Lower lobe of right lung (tissue), 2 donors: ENCODE measurements around the gene IL1A. TPM values are rescaled to one million over a fixed set of nuclear protein-coding genes. Genes with fewer than 3 reads are reported as not detected.

Source experiments
- ATAC-seq, 2 donors: fragments of 200-7000 bp; cut with Tn5 transposase; one replicate each; pipeline ENCODE4 v1.9.1; 2020 to 2022; ENCODE audit warnings: mild to moderate bottlenecking in 2 of 2, moderate library complexity in 2 of 2
- DNase-seq: peaks from one replicate; pipeline ENCODE4 v3.0.0-alpha.2; 2020
- H3K27ac ChIP-seq: fragments of 200-600 bp; one replicate; pipeline ENCODE4 v1.8.0; 2022
- H3K27me3 ChIP-seq: fragments of 200-600 bp; one replicate; pipeline ENCODE4 v1.8.0; 2022; ENCODE audit warnings: low read depth
- H3K36me3 ChIP-seq: fragments of 200-600 bp; one replicate; pipeline ENCODE4 v1.8.0; 2022; ENCODE audit warnings: mild to moderate bottlenecking
- H3K4me1 ChIP-seq: fragments of 200-600 bp; one replicate; pipeline ENCODE4 v1.8.0; 2022
- H3K4me3 ChIP-seq: fragments of 200-600 bp; one replicate; pipeline ENCODE4 v1.8.0; 2022; ENCODE audit warnings: mild to moderate bottlenecking
- H3K9me3 ChIP-seq: fragments of 200-600 bp; one replicate; pipeline ENCODE4 v1.8.0; 2022
- CTCF ChIP-seq: fragments of 200-600 bp; IDR thresholded peaks from one replicate; pipeline ENCODE4 v1.8.0; 2022; ENCODE audit warnings: antibody characterized with exemption, mild to moderate bottlenecking
- intact Hi-C: fragments of 100-400 bp; cut with DNase I; formaldehyde crosslinking; loops from one replicate; pipeline ENCODE4 v1.11.0; 2022
- total RNA-seq: library from RNA; stranded (reverse); fragmentation: NEBNext Ultra II Directional; extraction: Animal tissue kit (Norgen Biotek cat#: 25700); gene quantifications from one replicate; pipeline ENCODE4 v1.2.1, GENCODE V29; 2021
- donor health status: DM: no; HTN: yes; CAD: no; lungs with severe emphysema.

Gene IL1A
- total RNA-seq, 1 donor from 2014 or later: 2.1 TPM

GRCh38 chr2:112757265-112757664, 27.0 kb downstream of the IL1A start:
- DNase-seq (peak; percentile 63), ATAC-seq (no peak)
- H3K9me3 ChIP-seq: no peaks in the 10 kb centered on the region
- no peak overlapping the region for H3K4me3 ChIP-seq
- no peaks in the 10 kb centered on the region for H3K36me3 ChIP-seq
- no peaks in the 10 kb centered on the region for H3K4me1 ChIP-seq
- no peaks in the 10 kb centered on the region for H3K27me3 ChIP-seq
- H3K27ac ChIP-seq: no peak overlapping the region
- intact Hi-C loops: no loop called here
- no peak for TF ChIP-seq CTCF

GRCh38 chr2:112756207-112756606, 28.1 kb downstream of the IL1A start:
- intact Hi-C loops: no loop called here
- no peak for ATAC-seq
- H3K9me3 ChIP-seq: no peaks in the 10 kb centered on the region
- no peaks in the 10 kb centered on the region for H3K36me3 ChIP-seq
- no peaks in the 10 kb centered on the region for H3K27me3 ChIP-seq
- no peak overlapping the region for H3K4me3 ChIP-seq
- no peaks in the 10 kb centered on the region for H3K4me1 ChIP-seq
- no peak for DNase-seq
- H3K27ac ChIP-seq: no peak overlapping the region
- no peak for TF ChIP-seq CTCF

- H3K36me3 ChIP-seq: no peaks in the 10 kb centered on the region
- no peak for TF ChIP-seq CTCF
- H3K4me3 ChIP-seq: no peak overlapping the region
- H3K27me3 ChIP-seq: no peaks in the 10 kb centered on the region
- no peaks in the 10 kb centered on the region for H3K9me3 ChIP-seq
- no peak for DNase-seq
- H3K4me1 ChIP-seq: no peaks in the 10 kb centered on the region
- intact Hi-C loops: no loop called here
- H3K27ac ChIP-seq: no peak overlapping the region
- no peak for ATAC-seq
Observed at GRCh38 chr2:112755444-112755843, 28.8 kb downstream of the IL1A start.

- H3K9me3 ChIP-seq: no peaks in the 10 kb centered on the region
- intact Hi-C loops: no loop called here
- no peak for TF ChIP-seq CTCF
- H3K4me1 ChIP-seq: no peaks in the 10 kb centered on the region
- no peak overlapping the region for H3K27ac ChIP-seq
- no peaks in the 10 kb centered on the region for H3K36me3 ChIP-seq
- no peak overlapping the region for H3K4me3 ChIP-seq
- DNase-seq (peak; percentile 65), ATAC-seq (peak; percentile 57 to 59)
- no peaks in the 10 kb centered on the region for H3K27me3 ChIP-seq
Observed at GRCh38 chr2:112754564-112754963, 29.7 kb downstream of the IL1A start.

- ATAC-seq (no peak), DNase-seq (no peak)
- H3K27ac ChIP-seq: no peak overlapping the region
- H3K27me3 ChIP-seq: no peaks in the 10 kb centered on the region
- intact Hi-C loops: no loop called here
- H3K4me3 ChIP-seq: no peak overlapping the region
- no peaks in the 10 kb centered on the region for H3K4me1 ChIP-seq
- no peak for TF ChIP-seq CTCF
- H3K9me3 ChIP-seq: no peaks in the 10 kb centered on the region
- H3K36me3 ChIP-seq: no peaks in the 10 kb centered on the region
Observed at GRCh38 chr2:112752667-112753066, 31.6 kb downstream of the IL1A start.
